ENCODE measurements around the gene BTK.

- TF ChIP-seq CTCF (IDR thresholded peaks at IDR 0.05) (no peak), EP300 (IDR thresholded peaks at IDR 0.05) (no peak), POLR2AphosphoS5 (IDR thresholded peaks at IDR 0.05) (no peak)
Measured at GRCh38 chrX:101419489-101419888, 33.5 kb upstream of the BTK start.
